Liver (tissue), 9 donors: ENCODE results near the gene RCVRN. TPM values are rescaled to one million over a fixed set of nuclear protein-coding genes. Genes with fewer than 3 reads are reported as not detected.

Source experiments
- DNase-seq: peaks from one replicate; pipeline ENCODE4 v3.0.0-alpha.2; 2017; ENCODE audit warnings: low spot score
- H3K27ac ChIP-seq, 2 donors: one replicate each; pipeline ENCODE4 v1.7.0; 2013; ENCODE audit warnings: inconsistent platforms in 2 of 2, low read length in 2 of 2, control low read depth in 1 of 2, low read depth in 1 of 2, mild to moderate bottlenecking in 1 of 2
- H3K27me3 ChIP-seq, 4 donors: one replicate each; pipeline versions ENCODE4 v1.6.1 to v1.7.0; 2013; ENCODE audit warnings: low read length in 3 of 4, inconsistent platforms in 1 of 4, mild to moderate bottlenecking in 1 of 4, moderate library complexity in 1 of 4; ENCODE audit not compliant: control insufficient read depth in 4 of 4, insufficient read depth in 4 of 4
- H3K36me3 ChIP-seq, 4 donors: one replicate each; pipeline versions ENCODE4 v1.6.1 to v1.7.0; 2013; ENCODE audit warnings: low read length in 3 of 4, mild to moderate bottlenecking in 3 of 4, low read depth in 1 of 4, moderate library complexity in 1 of 4; ENCODE audit not compliant: control insufficient read depth in 4 of 4, insufficient read depth in 3 of 4
- H3K4me1 ChIP-seq, 4 donors: one replicate each; pipeline versions ENCODE4 v1.6.1 to v1.7.0; 2013; ENCODE audit warnings: low read length in 3 of 4, mild to moderate bottlenecking in 3 of 4, moderate library complexity in 1 of 4; ENCODE audit not compliant: control insufficient read depth in 4 of 4, insufficient read depth in 4 of 4
- H3K4me3 ChIP-seq, 3 donors: one replicate each; pipeline versions ENCODE4 v1.6.1 to v1.7.0; 2013; ENCODE audit warnings: low read length in 3 of 3, control low read depth in 1 of 3, low read depth in 1 of 3, mild to moderate bottlenecking in 1 of 3
- H3K9ac ChIP-seq, 2 donors: one replicate each; pipeline ENCODE4 v1.7.0; 2013; ENCODE audit warnings: low read length in 2 of 2, mild to moderate bottlenecking in 2 of 2, moderate library complexity in 2 of 2, control low read depth in 1 of 2, low read depth in 1 of 2
- H3K9me3 ChIP-seq, 4 donors: one replicate each; pipeline versions ENCODE4 v1.6.1 to v1.7.0; 2013; ENCODE audit warnings: low read length in 3 of 4; ENCODE audit not compliant: control insufficient read depth in 4 of 4
- CTCF ChIP-seq: fragments of 150-350 bp; IDR thresholded peaks from 2 replicates; pipeline ENCODE4 v1.5.1; 2017; ENCODE audit warnings: improper control_type of control experiment, low read depth, low read length; ENCODE audit not compliant: missing input control
- EGR1 ChIP-seq, 2 donors: IDR thresholded peaks; 2 replicates each; pipeline ENCODE4 v1.6.1; 2016 to 2018; ENCODE audit warnings: antibody characterized with exemption in 2 of 2, low read depth in 2 of 2
- FOXA1 ChIP-seq: IDR thresholded peaks from 2 replicates; pipeline ENCODE4 v1.6.1; 2016; ENCODE audit warnings: antibody characterized with exemption
- FOXA2 ChIP-seq: IDR thresholded peaks from 2 replicates; pipeline ENCODE4 v1.6.1; 2016; ENCODE audit warnings: antibody characterized with exemption
- GABPA ChIP-seq, 2 donors: IDR thresholded peaks in 1 of 2; conservative IDR thresholded peaks in 1 of 2; 2 replicates each; pipeline ENCODE4 v1.6.1; 2016; ENCODE audit warnings: antibody characterized with exemption in 2 of 2, mild to moderate bottlenecking in 1 of 2, moderate library complexity in 1 of 2
- HNF4A ChIP-seq, 2 donors: conservative IDR thresholded peaks; 2 replicates each; pipeline ENCODE4 v1.6.1; 2016; ENCODE audit warnings: antibody characterized with exemption in 2 of 2, mild to moderate bottlenecking in 2 of 2
- HNF4G ChIP-seq: IDR thresholded peaks from 2 replicates; pipeline ENCODE4 v1.6.1; 2016; ENCODE audit warnings: antibody characterized with exemption
- JUND ChIP-seq, 2 donors: IDR thresholded peaks; 2 replicates each; pipeline ENCODE4 v1.6.1; 2016; ENCODE audit warnings: antibody characterized with exemption in 2 of 2
- NR2F2 ChIP-seq: IDR thresholded peaks from 2 replicates; pipeline ENCODE4 v1.6.1; 2016; ENCODE audit warnings: antibody characterized with exemption
- RAD21 ChIP-seq, 2 donors: IDR thresholded peaks; 2 replicates each; pipeline ENCODE4 v1.6.1; 2016; ENCODE audit warnings: antibody characterized with exemption in 2 of 2, mild to moderate bottlenecking in 2 of 2
- RXRA ChIP-seq, 2 donors: IDR thresholded peaks; 2 replicates each; pipeline ENCODE4 v1.6.1; 2017 to 2018; ENCODE audit warnings: antibody characterized with exemption in 2 of 2, mild to moderate bottlenecking in 1 of 2
- SP1 ChIP-seq: IDR thresholded peaks from 2 replicates; pipeline ENCODE4 v1.6.1; 2018; ENCODE audit warnings: antibody characterized with exemption, mild to moderate bottlenecking
- TAF1 ChIP-seq: conservative IDR thresholded peaks from 2 replicates; pipeline ENCODE4 v1.6.1; 2016; ENCODE audit warnings: antibody characterized with exemption, mild to moderate bottlenecking
- YY1 ChIP-seq: IDR thresholded peaks from 2 replicates; pipeline ENCODE4 v1.6.1; 2016; ENCODE audit warnings: antibody characterized with exemption, mild to moderate bottlenecking
- WGBS: extraction: QIAGEN DNeasy Blood & Tissue Kit; methylation state at CpG from one replicate; pipeline ENCODE4 v1.1.7; 2013; 5-methylcytosine and 5-hydroxymethylcytosine counted together
- polyA plus RNA-seq, 2 donors: library from polyadenylated mRNA; stranded (reverse) in 1 of 2; unstranded in 1 of 2; fragments of 200-250 nt in 1 of 2; fragments of >200 nt in 1 of 2; fragmentation: Nextera tagmentation in 1 of 2; extraction: Ambion mirVana in 1 of 2; gene quantifications; one replicate each; pipeline versions ENCODE4 v1.2.1 to v1.2.3, GENCODE V29; 2013 to 2015
- total RNA-seq, 2 donors: library from RNA; depleted of rRNA; stranded (reverse); fragments of >200 nt; gene quantifications; one replicate each; pipeline ENCODE4 v1.2.3, GENCODE V29; 2014
- TF ChIP-seq, protein P1 (sequence below): IDR thresholded peaks from 2 replicates; pipeline ENCODE4 v1.6.1; 2016; ENCODE audit warnings: antibody characterized with exemption
- TF ChIP-seq, protein P2 (sequence below): IDR thresholded peaks from 2 replicates; pipeline ENCODE4 v1.6.1; 2016; ENCODE audit warnings: antibody characterized with exemption
- TF ChIP-seq, protein P3 (sequence below): IDR thresholded peaks from 2 replicates; pipeline ENCODE4 v1.6.1; 2016; ENCODE audit warnings: antibody characterized with exemption, mild to moderate bottlenecking
- donor health status: healthy.
- donor health status: healthy.
- donor health status: healthy.
- donor health status: healthy.
- donor health status: healthy.

RCVRN gene
- total and polyA plus RNA-seq, 4 donors: not detected

GRCh38 chr17:9868552-9868951 is 36.5 kb downstream of the RCVRN start:
- 80% methylated on average over 3 of the region's 3 CpGs for WGBS
- no peak for DNase-seq
- TF ChIP-seq, protein P1, sequence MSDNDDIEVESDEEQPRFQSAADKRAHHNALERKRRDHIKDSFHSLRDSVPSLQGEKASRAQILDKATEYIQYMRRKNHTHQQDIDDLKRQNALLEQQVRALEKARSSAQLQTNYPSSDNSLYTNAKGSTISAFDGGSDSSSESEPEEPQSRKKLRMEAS: no peak
- TF ChIP-seq FOXA2 (no peak), GABPA (IDR thresholded peaks at IDR 0.05 in 1 of 2, conservative IDR thresholded peaks at IDR 0.05 in 1 of 2) (no peak), EGR1 (IDR thresholded peaks at IDR 0.05; ENCODE audit: low read depth in 2 of 2) (no peak), CTCF (no peak), TAF1 (no peak), SP1 (no peak), FOXA1 (no peak), JUND (IDR thresholded peaks at IDR 0.05) (no peak), NR2F2 (no peak), RAD21 (IDR thresholded peaks at IDR 0.05) (no peak), RXRA (IDR thresholded peaks at IDR 0.05) (no peak), HNF4G (no peak), HNF4A (conservative IDR thresholded peaks at IDR 0.05) (no peak), YY1 (no peak)
- TF ChIP-seq, protein P2, sequence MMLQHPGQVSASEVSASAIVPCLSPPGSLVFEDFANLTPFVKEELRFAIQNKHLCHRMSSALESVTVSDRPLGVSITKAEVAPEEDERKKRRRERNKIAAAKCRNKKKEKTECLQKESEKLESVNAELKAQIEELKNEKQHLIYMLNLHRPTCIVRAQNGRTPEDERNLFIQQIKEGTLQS: no peak
- TF ChIP-seq, protein P3, sequence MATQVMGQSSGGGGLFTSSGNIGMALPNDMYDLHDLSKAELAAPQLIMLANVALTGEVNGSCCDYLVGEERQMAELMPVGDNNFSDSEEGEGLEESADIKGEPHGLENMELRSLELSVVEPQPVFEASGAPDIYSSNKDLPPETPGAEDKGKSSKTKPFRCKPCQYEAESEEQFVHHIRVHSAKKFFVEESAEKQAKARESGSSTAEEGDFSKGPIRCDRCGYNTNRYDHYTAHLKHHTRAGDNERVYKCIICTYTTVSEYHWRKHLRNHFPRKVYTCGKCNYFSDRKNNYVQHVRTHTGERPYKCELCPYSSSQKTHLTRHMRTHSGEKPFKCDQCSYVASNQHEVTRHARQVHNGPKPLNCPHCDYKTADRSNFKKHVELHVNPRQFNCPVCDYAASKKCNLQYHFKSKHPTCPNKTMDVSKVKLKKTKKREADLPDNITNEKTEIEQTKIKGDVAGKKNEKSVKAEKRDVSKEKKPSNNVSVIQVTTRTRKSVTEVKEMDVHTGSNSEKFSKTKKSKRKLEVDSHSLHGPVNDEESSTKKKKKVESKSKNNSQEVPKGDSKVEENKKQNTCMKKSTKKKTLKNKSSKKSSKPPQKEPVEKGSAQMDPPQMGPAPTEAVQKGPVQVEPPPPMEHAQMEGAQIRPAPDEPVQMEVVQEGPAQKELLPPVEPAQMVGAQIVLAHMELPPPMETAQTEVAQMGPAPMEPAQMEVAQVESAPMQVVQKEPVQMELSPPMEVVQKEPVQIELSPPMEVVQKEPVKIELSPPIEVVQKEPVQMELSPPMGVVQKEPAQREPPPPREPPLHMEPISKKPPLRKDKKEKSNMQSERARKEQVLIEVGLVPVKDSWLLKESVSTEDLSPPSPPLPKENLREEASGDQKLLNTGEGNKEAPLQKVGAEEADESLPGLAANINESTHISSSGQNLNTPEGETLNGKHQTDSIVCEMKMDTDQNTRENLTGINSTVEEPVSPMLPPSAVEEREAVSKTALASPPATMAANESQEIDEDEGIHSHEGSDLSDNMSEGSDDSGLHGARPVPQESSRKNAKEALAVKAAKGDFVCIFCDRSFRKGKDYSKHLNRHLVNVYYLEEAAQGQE: no peak
- Histone ChIP-seq H3K9me3 (peaks cover 0 to 2% (median 0%) of the 10 kb centered on the region in 4 donors), H3K4me1 (no peaks in the 10 kb centered on the region), H3K9ac (no peak overlapping the region), H3K4me3 (no peak overlapping the region), H3K27me3 (no peaks in the 10 kb centered on the region), H3K27ac (no peak overlapping the region), H3K36me3 (no peaks in the 10 kb centered on the region)

DNA sequence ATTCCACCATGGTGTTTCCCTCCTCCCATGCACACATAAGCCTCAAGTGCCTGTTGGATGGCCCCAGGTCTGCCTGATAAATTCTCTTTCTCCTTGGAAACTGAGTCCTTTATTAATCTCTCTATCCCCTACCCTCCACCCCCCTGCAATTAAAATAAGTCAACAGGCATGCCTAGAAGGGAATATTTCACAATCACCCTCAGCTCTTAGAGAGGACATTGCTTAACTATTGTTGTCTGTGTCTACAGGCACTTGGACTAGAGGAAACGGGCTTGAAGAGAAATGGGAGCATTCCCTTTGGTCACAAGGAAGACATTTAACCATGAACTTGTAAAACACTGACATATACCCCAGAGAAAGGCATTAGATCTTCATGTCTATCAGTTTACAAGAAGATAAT is 39.5 kb downstream of the RCVRN start:
- no peak overlapping the region for H3K27ac ChIP-seq
- 52% methylated on average over 1 of the region's 1 CpG for WGBS
- TF ChIP-seq YY1: no peak
- TF ChIP-seq RAD21 (IDR thresholded peaks at IDR 0.05): no peak
- TF ChIP-seq, protein P3: no peak
- TF ChIP-seq RXRA (IDR thresholded peaks at IDR 0.05): no peak
- TF ChIP-seq NR2F2: no peak
- TF ChIP-seq FOXA1: no peak
- no peak for TF ChIP-seq JUND (IDR thresholded peaks at IDR 0.05)
- TF ChIP-seq CTCF: no peak
- TF ChIP-seq, protein P1: no peak
- TF ChIP-seq, protein P2: no peak

More for the DNA sequence above, 39.5 kb downstream of the RCVRN start:
- no peak for DNase-seq
- Histone ChIP-seq H3K27me3 (no peaks in the 10 kb centered on the region), H3K4me3 (no peak overlapping the region), H3K9me3 (peaks cover 0 to 2% (median 0%) of the 10 kb centered on the region in 4 donors), H3K9ac (no peak overlapping the region), H3K4me1 (no peaks in the 10 kb centered on the region), H3K36me3 (no peaks in the 10 kb centered on the region)
